K562 (cell line): ENCODE measurements around the gene MAML1. TPM values are rescaled to one million over a fixed set of nuclear protein-coding genes. Genes with fewer than 3 reads are reported as not detected.

ENCODE experiments used
- BRD4 ChIP-seq: fragments of 200-600 bp; sonication (generic); IDR thresholded peaks from 2 replicates; pipeline ENCODE4 v1.6.1; 2017; ENCODE audit warnings: inconsistent platforms
- DMBX1 ChIP-seq: fragments of 250-450 bp; sonication (Bioruptor Pico); IDR thresholded peaks from 2 replicates; pipeline ENCODE4 v1.8.0; 2022; ENCODE audit warnings: inconsistent platforms, mild to moderate bottlenecking, moderate library complexity, borderline replicate concordance
- ELF1 ChIP-seq: fragments of 200-800 bp; sonication (Bioruptor generic); IDR thresholded peaks from 2 replicates; pipeline ENCODE4 v1.6.1; 2016; ENCODE audit warnings: missing genetic modification characterization, missing compliant biosample characterization
- FOXK2 ChIP-seq, 2 experiments: fragments of 450-650 bp; IDR thresholded peaks in 1 of 2; conservative IDR thresholded peaks in 1 of 2; 2 replicates each; pipeline ENCODE4 v1.6.1; 2016; ENCODE audit warnings: low read depth in 2 of 2, mild to moderate bottlenecking in 1 of 2
- KLF10 ChIP-seq: fragments of 250-450 bp; sonication (Bioruptor Pico); IDR thresholded peaks from 2 replicates; pipeline ENCODE4 v1.6.1; 2021; ENCODE audit warnings: matching md5 sums
- KLF16 ChIP-seq: IDR thresholded peaks from 2 replicates; pipeline ENCODE4 v1.6.1; 2016; ENCODE audit warnings: antibody characterized with exemption
- MAFG ChIP-seq: fragments of 450-650 bp; conservative IDR thresholded peaks from 2 replicates; pipeline ENCODE4 v1.6.1; 2016; ENCODE audit warnings: missing genetic modification characterization, missing compliant biosample characterization
- MEF2A ChIP-seq: IDR thresholded peaks from 2 replicates; pipeline ENCODE4 v1.6.1; 2011; ENCODE audit warnings: low read depth, mild to moderate bottlenecking, low read length, moderate library complexity; ENCODE audit not compliant: control insufficient read depth
- MTA2 ChIP-seq: fragments of 450-650 bp; IDR thresholded peaks from 2 replicates; pipeline ENCODE4 v1.6.1; 2016; ENCODE audit warnings: low read depth
- NFYB ChIP-seq: IDR thresholded peaks from 2 replicates; pipeline ENCODE4 v1.6.1; 2011; ENCODE audit warnings: mild to moderate bottlenecking, moderate library complexity; ENCODE audit not compliant: insufficient read length; ENCODE audit errors: extremely low read depth
- NR1H2 ChIP-seq: sonication (generic); formaldehyde crosslinking; IDR thresholded peaks from 2 replicates; pipeline ENCODE4 v1.4.0; 2020; ENCODE audit warnings: mild to moderate bottlenecking, missing genetic modification reagents
- RBM39 ChIP-seq: fragments of 200-400 bp; formaldehyde crosslinking; optimal IDR thresholded peaks from 2 replicates; pipeline ENCODE3; 2018; ENCODE audit warnings: low read depth, low read length
- SMAD1 ChIP-seq: fragments of 150-350 bp; IDR thresholded peaks from 2 replicates; pipeline ENCODE4 v1.6.1; 2014; ENCODE audit warnings: low read length, low read depth; ENCODE audit not compliant: partially characterized antibody
- SMAD2 ChIP-seq: fragments of 150-350 bp; IDR thresholded peaks from 2 replicates; pipeline ENCODE4 v1.6.1; 2014; ENCODE audit warnings: low read depth, mild to moderate bottlenecking, low read length
- SMARCE1 ChIP-seq: fragments of 450-650 bp; IDR thresholded peaks from 2 replicates; pipeline ENCODE4 v1.7.1; 2016; ENCODE audit warnings: mild to moderate bottlenecking
- TCF7 ChIP-seq: sonication (generic); IDR thresholded peaks from 2 replicates; pipeline ENCODE4 v1.6.1; 2016; ENCODE audit warnings: antibody characterized with exemption, borderline replicate concordance
- U2AF1 ChIP-seq: fragments of 200-400 bp; formaldehyde crosslinking; optimal IDR thresholded peaks from 2 replicates; pipeline ENCODE3; 2017; ENCODE audit warnings: mild to moderate bottlenecking, low read depth, low read length, moderate library complexity
- U2AF2 ChIP-seq: fragments of 200-400 bp; formaldehyde crosslinking; optimal IDR thresholded peaks from 2 replicates; pipeline ENCODE3; 2017; ENCODE audit warnings: low read depth, mild to moderate bottlenecking, low read length
- ZNF668 ChIP-seq: fragments of 250-450 bp; sonication (Bioruptor Pico); IDR thresholded peaks from 2 replicates; pipeline ENCODE4 v1.8.0; 2022; ENCODE audit warnings: mild to moderate bottlenecking, inconsistent platforms
- ZNF766 ChIP-seq: fragments of 200-800 bp; sonication (Bioruptor generic); conservative IDR thresholded peaks from 2 replicates; pipeline ENCODE4 v1.6.1; 2016; ENCODE audit warnings: missing genetic modification characterization, missing compliant biosample characterization
- ZNF780A ChIP-seq: fragments of 250-450 bp; sonication (Bioruptor Pico); IDR thresholded peaks from 2 replicates; pipeline ENCODE4 v1.5.0; 2021; ENCODE audit warnings: mild to moderate bottlenecking
- ZZZ3 ChIP-seq: fragments of 450-650 bp; IDR thresholded peaks from 2 replicates; pipeline ENCODE4 v1.6.1; 2016; ENCODE audit warnings: antibody characterized with exemption, mild to moderate bottlenecking, moderate library complexity
- polyA plus RNA-seq, 8 experiments: library from polyadenylated mRNA; depleted of rRNA in 4 of 8; stranded (reverse) in 5 of 8; unstranded in 3 of 8; fragments of >200 nt; fragmentation: Nextera tagmentation in 2 of 8; fragmentation: Illumina TruSeq in 1 of 8; extraction: Ambion mirVana in 2 of 8; extraction: Trizol in 1 of 8; gene quantifications; 2 replicates each; pipeline versions ENCODE4 v1.2.1 to v1.2.3, GENCODE V29; 2011 to 2014; ENCODE audit warnings: inconsistent platforms in 1 of 8, missing spikeins in 1 of 8
- total RNA-seq, 7 experiments: library from RNA; depleted of rRNA in 6 of 7; stranded (reverse); fragments of >200 nt in 6 of 7; fragmentation: Illumina TruSeq in 2 of 7; extraction: Trizol in 2 of 7; gene quantifications; 2 replicates each; pipeline versions ENCODE4 v1.2.1 to v1.2.3, GENCODE V29; 2011 to 2021; ENCODE audit warnings: low replicate concordance in 1 of 7
- TF ChIP-seq, protein P1 (sequence below): sonication (generic); formaldehyde crosslinking; IDR thresholded peaks from 2 replicates; pipeline ENCODE4 v1.8.0; 2022; ENCODE audit warnings: missing genetic modification reagents, mild to moderate bottlenecking, borderline replicate concordance
- TF ChIP-seq, protein P2 (sequence below), 2 experiments: fragments of 450-650 bp; IDR thresholded peaks; 2 replicates each; pipeline ENCODE4 v1.6.1; 2016
- TF ChIP-seq, protein P3 (sequence below): fragments of 450-650 bp; formaldehyde crosslinking; IDR thresholded peaks from 2 replicates; pipeline ENCODE4 v1.4.0; 2022; ENCODE audit warnings: missing genetic modification characterization
- TF ChIP-seq, protein P4 (sequence below): sonication (generic); formaldehyde crosslinking; IDR thresholded peaks from 2 replicates; pipeline ENCODE4 v1.8.1; 2023; ENCODE audit warnings: mild to moderate bottlenecking, missing genetic modification reagents, moderate library complexity

MAML1 gene
- total and polyA plus RNA-seq, 9 of the 15 experiments (the other 6 are each of a cell fraction or from before 2014, with no cell fraction given): 0.32 to 18.4 (median 7.0) TPM

DNA sequence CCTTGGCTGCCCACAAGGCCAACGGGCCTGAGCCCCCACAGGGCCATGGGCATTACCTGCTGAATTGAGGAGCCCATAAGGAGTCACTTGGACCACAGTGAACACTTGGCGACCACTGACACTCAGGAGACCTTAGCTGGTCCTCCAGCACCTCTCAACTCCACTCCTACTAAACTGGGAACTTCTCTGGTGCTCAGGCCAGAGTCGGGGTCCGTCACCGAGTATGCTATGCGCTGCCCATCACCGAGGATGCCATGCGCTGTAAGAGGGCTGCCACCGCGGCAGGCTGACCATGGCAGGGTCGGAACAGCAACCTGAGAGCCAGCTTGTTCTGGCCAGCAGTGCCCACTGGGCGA, 87.5 kb downstream of the MAML1 start (continued):
- TF ChIP-seq ZNF766 (CRISPR knock-in tag): no peak
- TF ChIP-seq MAFG (tag): no peak
- TF ChIP-seq SMAD1: no peak
- no peak for TF ChIP-seq ZNF668 (CRISPR knock-in tag)
- TF ChIP-seq, protein P1, sequence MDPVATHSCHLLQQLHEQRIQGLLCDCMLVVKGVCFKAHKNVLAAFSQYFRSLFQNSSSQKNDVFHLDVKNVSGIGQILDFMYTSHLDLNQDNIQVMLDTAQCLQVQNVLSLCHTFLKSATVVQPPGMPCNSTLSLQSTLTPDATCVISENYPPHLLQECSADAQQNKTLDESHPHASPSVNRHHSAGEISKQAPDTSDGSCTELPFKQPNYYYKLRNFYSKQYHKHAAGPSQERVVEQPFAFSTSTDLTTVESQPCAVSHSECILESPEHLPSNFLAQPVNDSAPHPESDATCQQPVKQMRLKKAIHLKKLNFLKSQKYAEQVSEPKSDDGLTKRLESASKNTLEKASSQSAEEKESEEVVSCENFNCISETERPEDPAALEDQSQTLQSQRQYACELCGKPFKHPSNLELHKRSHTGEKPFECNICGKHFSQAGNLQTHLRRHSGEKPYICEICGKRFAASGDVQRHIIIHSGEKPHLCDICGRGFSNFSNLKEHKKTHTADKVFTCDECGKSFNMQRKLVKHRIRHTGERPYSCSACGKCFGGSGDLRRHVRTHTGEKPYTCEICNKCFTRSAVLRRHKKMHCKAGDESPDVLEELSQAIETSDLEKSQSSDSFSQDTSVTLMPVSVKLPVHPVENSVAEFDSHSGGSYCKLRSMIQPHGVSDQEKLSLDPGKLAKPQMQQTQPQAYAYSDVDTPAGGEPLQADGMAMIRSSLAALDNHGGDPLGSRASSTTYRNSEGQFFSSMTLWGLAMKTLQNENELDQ (CRISPR knock-in tag): no peak
- TF ChIP-seq, protein P2, sequence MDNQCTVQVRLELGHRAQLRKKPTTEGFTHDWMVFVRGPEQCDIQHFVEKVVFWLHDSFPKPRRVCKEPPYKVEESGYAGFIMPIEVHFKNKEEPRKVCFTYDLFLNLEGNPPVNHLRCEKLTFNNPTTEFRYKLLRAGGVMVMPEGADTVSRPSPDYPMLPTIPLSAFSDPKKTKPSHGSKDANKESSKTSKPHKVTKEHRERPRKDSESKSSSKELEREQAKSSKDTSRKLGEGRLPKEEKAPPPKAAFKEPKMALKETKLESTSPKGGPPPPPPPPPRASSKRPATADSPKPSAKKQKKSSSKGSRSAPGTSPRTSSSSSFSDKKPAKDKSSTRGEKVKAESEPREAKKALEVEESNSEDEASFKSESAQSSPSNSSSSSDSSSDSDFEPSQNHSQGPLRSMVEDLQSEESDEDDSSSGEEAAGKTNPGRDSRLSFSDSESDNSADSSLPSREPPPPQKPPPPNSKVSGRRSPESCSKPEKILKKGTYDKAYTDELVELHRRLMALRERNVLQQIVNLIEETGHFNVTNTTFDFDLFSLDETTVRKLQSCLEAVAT (IDR thresholded peaks at IDR 0.05): no peak
- TF ChIP-seq NR1H2 (CRISPR knock-in tag): no peak
- peak; percentile 75 for TF ChIP-seq DMBX1 (CRISPR knock-in tag)
- no peak for TF ChIP-seq FOXK2 (conservative IDR thresholded peaks at IDR 0.05 in 1 of 2, IDR thresholded peaks at IDR 0.05 in 1 of 2; ENCODE audit: low read depth in 2 of 2)
- TF ChIP-seq ZNF780A: 0 out of 2 replicates have a peak, but pooled peaks have one; percentile 20
- no peak for TF ChIP-seq ELF1 (tag)
- no peak for TF ChIP-seq TCF7
- TF ChIP-seq, protein P3, sequence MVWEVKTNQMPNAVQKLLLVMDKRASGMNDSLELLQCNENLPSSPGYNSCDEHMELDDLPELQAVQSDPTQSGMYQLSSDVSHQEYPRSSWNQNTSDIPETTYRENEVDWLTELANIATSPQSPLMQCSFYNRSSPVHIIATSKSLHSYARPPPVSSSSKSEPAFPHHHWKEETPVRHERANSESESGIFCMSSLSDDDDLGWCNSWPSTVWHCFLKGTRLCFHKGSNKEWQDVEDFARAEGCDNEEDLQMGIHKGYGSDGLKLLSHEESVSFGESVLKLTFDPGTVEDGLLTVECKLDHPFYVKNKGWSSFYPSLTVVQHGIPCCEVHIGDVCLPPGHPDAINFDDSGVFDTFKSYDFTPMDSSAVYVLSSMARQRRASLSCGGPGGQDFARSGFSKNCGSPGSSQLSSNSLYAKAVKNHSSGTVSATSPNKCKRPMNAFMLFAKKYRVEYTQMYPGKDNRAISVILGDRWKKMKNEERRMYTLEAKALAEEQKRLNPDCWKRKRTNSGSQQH (CRISPR knock-in tag): no peak
- no peak for TF ChIP-seq RBM39
- no peak for TF ChIP-seq U2AF1
- TF ChIP-seq U2AF2: no peak
- no peak for TF ChIP-seq BRD4
- TF ChIP-seq, protein P4, sequence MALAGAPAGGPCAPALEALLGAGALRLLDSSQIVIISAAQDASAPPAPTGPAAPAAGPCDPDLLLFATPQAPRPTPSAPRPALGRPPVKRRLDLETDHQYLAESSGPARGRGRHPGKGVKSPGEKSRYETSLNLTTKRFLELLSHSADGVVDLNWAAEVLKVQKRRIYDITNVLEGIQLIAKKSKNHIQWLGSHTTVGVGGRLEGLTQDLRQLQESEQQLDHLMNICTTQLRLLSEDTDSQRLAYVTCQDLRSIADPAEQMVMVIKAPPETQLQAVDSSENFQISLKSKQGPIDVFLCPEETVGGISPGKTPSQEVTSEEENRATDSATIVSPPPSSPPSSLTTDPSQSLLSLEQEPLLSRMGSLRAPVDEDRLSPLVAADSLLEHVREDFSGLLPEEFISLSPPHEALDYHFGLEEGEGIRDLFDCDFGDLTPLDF: no peak
- TF ChIP-seq KLF16: no peak
- TF ChIP-seq KLF10 (CRISPR knock-in tag): no peak
- TF ChIP-seq NFYB: no peak
- TF ChIP-seq ZZZ3: no peak
- TF ChIP-seq SMAD2: no peak
- no peak for TF ChIP-seq SMARCE1
- TF ChIP-seq MTA2: no peak
- TF ChIP-seq MEF2A: no peak
